Stimulated activated CD4-positive, alpha-beta T cell treated with anti-CD3 and anti-CD28 coated beads, Interleukin-1b, Interleukin-23, amount 100 ng/mL, for 48 hours (primary cell): ENCODE measurements around the gene TKFC.

Experiments used
- DNase-seq: peaks from one replicate; pipeline ENCODE4 v3.0.0-alpha.2; 2020

Gene TKFC, protein sequence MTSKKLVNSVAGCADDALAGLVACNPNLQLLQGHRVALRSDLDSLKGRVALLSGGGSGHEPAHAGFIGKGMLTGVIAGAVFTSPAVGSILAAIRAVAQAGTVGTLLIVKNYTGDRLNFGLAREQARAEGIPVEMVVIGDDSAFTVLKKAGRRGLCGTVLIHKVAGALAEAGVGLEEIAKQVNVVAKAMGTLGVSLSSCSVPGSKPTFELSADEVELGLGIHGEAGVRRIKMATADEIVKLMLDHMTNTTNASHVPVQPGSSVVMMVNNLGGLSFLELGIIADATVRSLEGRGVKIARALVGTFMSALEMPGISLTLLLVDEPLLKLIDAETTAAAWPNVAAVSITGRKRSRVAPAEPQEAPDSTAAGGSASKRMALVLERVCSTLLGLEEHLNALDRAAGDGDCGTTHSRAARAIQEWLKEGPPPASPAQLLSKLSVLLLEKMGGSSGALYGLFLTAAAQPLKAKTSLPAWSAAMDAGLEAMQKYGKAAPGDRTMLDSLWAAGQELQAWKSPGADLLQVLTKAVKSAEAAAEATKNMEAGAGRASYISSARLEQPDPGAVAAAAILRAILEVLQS

DNA sequence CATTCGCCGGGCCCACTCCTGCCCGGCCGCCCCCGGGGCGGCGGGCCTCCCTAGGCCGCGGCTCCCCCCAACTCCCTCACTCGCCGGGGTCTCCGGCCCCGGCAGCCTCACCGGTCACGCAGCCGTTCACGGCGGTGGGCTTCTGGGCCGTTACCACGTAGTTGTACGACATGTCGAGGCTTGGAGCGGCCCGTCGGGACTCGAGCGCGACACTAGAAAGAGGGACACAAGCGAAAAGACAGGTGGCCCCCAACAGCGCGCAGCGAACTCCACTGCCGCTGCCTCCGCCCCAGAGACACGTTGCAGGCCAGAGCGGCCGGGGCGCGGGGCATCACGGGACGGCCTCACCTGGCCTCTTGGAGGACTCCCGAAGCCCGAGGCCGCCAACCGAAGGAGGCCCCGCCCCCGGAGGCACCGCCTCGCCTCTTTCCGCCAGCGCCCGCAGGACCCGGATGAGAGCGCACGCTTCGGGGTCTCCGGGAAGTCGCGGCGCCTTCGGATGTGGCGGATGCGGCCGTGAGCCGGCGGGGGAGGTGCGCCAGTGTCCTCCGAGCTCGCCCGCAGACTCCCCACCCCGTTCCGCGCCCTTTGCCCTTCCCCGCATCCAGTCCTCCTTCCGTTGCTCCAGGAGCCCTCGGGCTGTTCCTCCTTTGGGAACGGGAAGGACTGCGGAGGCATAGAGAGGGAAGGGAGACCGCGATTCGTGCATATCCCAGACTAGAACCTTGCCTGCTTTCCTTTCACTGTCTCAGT lies at the start of gene TKFC, which contains the start of gene DDB1:
Gene TKFC (plus strand): TSS at position 432 of the 753 bp plus-strand sequence. CDS start 1,501 bp downstream, outside the sequence.
Gene DDB1 (minus strand): TSS at position 309 of the 753 bp plus-strand sequence. CDS start 137 bp downstream, at position 172.
- DNase-seq: peak; percentile 98

DNA sequence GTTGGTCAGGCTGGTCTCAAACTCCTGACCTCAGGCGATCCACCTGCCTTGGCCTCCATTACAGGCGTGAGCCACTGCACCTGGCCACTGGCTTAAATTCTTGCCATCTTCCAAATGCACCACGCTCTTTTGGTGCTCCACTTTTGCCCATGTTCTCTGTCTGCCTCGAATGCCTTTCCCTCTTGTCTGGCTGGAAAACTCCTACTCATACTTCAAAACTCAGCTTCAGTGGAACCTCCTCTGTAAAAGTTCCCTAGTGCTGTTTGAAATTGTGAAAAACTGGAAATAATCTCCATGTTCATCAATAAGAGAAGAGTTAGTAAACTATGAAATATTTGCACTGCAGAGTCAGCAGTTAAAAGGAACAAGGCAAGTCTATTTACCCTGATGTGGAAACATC lies 49.4 kb upstream of the TKFC start:
- no peak for DNase-seq

DNA sequence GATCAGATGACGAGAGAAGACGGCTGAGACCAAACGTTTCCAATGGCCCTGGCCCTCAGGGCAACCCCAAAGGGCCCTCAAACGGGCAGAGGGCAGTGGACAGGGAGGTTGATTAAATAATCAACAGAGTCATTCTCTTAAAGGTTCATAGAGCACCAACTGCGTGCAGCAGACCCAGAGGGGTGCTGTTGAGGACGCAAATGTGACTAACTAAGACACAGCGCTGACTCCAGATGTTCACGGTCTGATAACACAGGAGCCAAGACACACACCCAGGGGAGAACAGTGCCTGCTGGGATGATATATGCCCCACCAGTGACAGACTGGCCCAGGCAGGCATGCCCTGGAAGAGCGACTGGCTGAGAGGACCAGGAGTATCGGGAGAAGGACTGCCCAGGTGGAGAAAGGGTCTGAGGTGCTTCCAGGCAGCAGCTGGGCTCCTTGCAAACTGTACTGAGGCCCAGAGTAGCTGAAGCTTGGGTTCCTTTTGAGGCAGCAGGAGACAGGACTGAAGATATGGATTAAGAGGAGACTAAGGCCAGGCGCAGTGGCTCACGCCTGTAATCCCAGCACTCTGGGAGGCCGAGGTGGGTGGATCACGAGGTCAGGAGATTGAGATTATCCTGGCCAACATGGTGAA lies 45.6 kb upstream of the TKFC start:
- DNase-seq: no peak

DNA sequence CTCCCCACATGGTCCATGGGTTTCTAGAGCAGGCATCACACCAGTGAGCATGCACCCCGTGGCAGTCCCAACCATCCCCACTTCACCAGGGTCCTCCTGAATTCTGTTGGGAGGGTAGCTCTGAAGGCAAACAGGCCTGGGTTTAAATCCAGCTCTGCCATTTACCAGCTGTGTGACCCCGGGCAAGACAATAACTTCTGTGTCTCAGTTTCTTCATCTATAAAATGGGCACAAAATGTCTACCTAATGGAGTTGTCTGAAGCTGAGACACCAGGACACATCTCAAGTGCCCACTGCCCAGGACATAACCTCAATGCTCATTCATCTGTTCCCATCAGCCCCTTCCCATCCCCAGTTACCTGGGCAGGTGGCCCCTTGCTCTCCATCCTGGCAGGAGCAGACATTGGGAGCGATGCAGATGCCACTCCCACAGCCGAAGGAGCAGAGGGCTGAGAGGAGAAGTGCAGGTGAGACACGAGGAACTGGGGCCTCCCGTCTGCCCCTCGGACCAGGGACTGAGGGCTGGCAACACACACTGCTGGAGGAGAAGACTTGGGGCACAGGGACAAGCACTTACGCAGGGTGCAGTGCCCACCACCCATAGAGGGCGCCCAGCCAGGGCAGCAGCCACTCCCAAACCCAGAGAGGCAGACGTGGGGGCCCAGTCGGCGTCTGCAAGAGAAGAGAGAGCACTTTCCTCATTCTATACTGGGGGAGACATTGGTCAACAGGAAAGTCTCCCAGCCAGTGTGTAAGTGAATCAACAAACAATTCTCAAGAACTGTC lies 41.9 kb upstream of the TKFC start:
- DNase-seq: no peak

DNA sequence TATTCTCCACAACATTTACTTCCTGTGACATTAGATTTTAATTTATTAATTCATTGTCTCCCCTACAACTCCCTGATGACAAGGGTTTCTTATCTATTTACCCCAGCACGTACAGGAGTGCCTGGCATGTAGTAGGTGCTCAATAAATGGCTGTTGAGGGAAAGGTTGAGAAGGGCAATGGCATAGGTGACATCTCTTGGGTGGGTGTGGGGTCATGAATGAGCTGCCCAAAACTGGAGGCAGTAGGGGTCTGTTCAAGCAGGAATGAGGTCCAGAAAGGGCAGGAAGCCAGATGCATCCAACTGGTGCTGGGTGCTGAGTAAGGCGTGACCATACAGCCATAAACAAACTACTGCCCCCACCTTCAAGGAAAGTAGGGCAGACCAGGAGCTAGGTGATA lies 40.7 kb upstream of the TKFC start:
- DNase-seq: no peak

DNA sequence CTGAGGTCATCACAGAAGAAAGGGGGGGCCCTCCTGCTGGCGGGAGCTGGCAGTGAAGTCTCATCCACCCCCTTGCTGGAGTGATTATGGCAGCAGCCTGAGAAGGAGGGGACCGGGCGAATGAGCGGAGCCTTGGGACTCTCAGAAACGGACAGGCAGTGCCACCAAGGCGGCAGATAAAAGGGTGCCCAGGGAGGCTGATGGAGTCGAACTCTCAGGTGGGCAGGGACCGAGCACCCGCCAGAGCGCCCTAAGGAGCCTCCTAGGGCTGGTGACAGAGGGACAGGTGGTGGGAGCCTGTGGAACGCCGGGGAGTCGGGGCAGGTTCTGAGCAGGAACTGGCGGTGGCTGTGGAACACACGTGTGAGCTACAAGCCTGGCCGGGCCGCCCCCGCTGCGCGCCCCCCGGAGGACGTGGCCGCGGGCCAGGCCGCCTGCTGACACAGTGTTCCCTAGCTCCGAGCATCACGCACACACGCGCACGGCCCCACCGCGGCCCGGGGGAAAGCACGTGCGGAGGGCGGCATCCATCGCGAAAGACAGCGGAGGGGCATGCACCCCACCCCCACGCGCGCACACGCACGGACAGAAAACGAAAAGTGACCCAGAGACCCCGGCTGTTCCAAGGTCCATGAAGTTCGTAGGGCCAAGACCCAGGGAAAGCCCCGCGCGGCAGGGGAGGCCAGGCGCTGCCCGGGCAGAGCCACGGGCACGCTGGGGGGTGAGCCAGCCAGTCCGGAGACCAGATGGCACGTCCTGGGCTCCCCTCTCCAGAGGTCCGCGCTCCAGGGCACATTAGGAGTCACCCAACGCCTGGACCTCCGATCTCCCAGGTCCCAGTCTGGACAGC lies 38.9 kb upstream of the TKFC start:
- peak; percentile 48 for DNase-seq

DNA sequence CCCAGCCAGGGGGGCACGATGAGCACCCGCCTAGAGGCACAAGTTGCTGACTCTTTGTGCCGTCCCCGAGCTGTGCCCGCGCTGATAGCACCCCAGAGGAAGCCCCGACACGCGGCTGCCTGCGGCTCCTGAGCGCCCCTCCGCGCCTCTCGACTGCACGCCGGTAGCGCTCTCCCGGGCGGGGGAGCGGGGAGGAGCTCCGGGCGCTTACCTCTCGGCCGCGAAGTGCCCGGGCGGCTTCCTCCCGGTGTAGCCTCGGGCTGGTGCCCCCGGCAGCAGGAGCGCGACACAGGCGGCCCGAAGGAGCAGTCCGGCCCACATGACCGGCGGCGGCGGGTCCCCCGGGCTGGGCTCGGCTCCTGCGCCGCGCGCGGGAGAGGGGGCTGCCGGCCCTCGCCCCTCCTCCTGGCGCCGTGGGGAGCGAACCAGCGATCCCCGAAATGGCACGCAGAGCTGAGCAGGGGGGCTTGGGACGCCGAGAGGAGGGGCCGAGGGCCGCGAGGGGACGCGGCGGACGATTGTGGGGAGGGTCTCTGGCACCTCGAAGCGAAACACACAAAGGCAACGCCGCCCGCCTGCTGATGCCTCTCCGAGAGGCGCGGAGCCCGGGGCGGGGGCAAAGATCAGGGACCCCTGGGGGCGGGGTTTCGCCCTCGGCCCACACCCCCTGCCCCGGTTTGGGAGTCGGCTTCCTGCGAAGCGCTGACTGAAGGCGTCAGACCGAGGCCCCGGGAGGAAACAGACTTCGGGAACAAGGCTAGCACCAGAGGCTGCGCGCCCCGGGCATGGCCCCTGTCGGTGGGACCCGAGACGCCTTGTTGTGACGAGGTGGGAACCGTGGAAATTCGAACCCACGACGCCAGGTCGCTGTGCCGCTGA lies 38.1 kb upstream of the TKFC start, which contains the start of gene VWCE:
Gene VWCE (minus strand): TSS at position 600 of the 879 bp plus-strand sequence. CDS start 279 bp downstream, at position 321.
- peak; percentile 79 for DNase-seq

DNA sequence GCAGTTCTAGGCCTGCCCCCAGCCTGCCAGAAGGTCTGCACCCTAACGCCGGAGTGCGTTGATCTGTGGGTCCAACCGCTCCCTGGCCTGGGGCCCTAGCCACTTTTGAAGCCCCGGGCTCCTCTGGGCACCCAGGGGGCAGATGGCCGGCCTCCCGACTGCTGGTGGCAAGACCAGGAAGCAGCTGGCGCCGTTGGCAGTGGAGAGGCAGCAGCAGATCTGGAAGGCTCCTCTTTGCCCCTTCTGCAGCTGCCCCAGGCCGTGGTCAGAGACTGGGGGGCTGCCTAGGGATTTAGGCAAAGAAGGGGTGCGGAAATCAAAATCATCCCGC lies 37.5 kb upstream of the TKFC start:
- DNase-seq: no peak

DNA sequence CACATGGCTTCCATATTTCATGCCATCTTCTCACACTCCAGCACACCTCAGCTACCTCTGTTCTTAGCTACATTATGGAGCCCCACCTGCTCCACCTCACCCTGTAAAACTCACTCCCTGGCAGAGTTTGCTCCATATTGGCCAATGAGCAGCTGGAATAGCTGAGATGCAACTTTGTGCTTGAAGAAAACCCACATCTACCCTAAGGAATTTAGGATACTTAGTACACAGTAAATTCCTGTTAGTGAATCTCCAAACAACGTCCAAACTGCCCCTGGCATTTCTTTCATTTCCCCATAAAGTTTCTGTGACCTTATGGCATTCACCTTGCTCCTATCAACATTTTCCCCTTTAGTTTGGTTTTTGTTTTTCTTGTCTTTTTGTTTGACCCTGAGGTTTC lies 35.7 kb upstream of the TKFC start:
- DNase-seq: no peak

DNA sequence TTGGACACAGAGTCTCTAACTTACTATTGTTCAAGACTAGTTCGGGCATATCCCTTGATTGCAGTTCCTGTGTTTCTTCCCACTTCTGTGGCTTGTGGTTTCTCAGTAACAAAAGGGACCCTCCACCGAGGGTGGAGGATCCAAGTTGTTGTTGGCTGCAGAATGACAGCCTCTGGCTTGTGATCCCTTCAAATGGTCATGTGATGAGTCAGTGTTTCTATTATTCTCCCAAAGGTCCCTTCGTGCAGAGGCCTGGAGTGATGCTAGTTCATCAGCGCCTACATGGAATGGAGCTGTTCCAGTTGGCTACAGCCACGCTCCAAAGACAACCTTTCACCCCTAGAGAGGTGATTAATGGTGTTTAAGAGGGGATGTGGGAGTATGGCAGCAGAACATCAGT lies 35.3 kb upstream of the TKFC start:
- DNase-seq: no peak

DNA sequence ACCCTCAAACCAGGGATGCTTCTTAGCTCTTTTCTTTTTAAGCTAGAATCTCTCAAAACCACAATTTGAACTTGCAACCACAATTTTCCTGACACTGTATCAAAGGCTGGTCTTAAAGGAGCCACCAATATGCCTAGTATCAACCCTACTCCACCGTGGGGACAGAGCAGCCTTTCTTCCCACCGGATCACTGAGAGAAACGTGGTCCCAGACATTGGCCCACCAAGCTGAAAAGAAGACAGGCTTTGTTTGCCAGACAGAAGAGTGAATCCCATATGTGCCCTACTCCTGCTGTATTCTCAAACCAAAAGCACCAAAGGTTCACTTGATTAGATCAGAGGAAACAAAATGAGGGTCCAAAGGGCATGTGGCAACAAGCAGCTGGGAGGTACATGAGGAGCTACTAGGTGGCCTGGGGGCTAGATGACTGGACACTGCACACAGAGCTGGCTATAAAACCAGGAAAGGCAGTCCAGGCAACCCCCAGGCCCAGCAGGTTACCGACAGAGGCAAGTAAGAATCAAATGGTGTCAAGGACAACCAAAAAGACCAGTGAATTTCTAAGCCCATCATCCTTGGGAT lies 34.3 kb upstream of the TKFC start:
- DNase-seq: no peak

DNA sequence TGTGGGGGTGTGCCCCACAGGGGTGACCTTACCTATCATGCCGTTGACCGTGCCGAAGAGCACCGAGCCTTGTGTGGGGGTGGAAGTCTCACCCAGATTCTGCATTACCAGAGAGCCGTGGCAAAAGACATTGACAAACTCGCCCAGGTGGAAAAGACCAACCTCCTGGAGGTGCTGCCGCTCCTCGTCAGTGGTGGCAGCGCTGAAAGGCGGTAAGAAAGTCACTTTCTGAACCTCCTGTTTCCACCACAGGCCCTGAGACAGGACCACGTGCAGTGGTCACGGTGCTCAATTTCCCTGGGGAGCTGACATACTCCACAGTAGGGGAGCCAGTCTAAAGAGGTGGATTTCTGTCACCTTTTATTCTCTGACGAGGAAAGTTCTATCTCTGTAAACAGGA lies 30.5 kb upstream of the TKFC start:
- DNase-seq: no peak

DNA sequence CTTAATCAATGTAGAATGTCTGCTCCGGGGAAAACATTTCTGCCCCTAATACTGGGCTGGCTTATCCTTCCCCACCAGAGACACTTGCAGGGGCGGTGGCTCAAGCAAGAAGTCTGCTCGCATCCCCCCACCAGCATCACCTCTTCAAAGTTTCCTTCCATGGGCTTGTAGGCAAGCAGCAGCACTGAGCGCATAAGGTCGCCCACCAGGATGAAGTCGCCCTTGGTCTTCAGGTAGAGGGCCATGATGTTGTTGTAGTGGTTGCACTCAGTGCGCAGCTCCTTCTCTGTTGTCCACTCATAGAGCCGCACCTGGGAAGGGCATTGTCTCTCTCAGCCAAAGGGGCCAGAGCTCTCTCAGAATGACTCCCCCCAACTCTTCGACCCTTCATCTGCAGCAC lies 29.3 kb upstream of the TKFC start:
- DNase-seq: no peak

DNA sequence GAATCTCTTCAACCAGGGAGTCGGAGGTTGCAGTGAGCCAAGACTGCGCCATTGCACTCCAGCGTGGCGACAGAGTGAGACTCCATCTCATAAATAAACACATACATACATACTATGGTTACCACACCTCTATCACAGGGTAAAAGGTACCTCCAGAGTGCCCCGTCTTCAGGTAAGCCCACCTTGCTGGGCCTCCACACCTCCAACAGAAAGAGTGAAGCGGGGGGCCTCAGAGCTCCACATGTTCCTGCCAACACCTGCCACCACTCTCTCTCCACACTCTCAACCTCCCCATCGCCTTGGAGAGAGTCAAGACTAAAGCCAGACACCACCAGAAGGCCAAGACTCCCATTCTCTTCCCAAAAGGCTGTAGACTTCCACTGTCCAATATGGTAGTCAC lies 27.6 kb upstream of the TKFC start:
- DNase-seq: no peak

DNA sequence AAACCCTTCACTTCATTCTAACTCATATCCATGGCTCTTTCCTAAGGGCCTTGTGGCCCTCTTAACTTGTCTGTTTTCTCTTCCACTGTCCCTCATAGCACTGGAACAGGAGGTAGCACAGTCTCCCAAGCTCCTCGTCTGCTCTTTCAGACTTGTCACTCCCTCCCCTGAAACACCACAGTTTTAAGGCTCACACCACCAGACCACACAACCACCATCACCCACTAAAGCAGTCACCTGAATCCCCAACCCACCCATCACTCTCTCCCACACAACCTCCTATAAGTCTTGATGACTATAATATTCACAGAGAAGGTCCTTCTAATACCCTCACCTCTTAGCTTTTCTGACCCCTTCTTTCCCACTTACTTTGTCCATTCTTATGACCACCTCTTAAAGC lies 26.8 kb upstream of the TKFC start:
- DNase-seq: no peak

DNA sequence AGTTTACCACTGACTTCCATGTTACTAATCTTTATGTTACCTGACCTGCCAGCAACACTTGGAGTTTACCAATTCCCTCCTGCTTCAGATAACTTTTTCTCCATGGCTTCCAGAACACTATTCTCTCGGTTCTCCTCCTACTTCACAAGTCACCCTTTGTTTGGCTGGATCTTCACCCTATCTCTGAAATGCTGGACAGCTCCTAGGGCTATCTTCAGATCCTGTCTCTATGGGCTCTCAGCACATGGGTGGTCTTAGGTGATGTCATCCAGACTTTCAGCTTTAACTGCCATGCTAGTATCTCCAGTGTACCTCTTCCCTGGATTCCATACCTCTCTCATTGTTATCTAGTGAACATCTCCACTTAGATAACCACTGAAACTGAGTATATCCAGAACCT lies 25.7 kb upstream of the TKFC start:
- DNase-seq: no peak

DNA sequence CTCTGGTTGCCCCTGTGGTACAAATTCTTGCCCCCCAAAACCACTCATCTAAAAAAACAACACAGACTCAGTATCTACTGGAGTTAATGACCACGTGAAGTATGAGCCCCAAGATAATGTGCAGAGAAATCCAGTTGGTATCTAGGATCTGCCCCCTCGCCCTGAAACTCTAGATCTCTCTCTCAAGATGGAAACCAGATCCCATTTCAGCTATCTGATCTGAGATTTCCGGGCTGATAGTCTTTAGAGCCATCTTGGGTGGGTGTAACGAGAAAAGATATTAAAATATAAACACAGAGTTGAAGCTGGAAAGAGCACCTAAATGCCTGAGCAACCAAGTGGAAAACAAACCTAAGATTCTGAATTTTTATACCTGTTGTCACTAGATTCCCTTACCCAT lies 23.9 kb upstream of the TKFC start:
- DNase-seq: no peak

DNA sequence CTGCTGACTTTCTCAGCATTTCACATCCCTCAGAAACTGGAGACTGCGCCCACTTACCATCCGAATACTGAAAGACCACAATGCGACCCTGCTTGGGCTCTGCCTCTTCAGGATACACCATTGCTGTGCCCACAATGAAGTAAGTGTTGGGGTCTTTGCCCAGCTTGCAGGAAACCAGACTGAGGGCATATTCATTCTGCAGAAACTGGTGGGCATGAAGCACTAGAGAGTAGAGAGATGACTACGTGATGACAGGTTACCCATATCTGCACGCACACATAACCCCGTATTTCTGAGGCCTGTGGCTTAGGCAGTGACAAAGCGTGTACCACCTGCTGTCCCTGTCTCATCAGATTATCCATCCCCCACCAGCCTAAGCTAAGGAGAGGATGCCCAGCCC lies 23.3 kb upstream of the TKFC start:
- DNase-seq: peak; percentile 18

DNA sequence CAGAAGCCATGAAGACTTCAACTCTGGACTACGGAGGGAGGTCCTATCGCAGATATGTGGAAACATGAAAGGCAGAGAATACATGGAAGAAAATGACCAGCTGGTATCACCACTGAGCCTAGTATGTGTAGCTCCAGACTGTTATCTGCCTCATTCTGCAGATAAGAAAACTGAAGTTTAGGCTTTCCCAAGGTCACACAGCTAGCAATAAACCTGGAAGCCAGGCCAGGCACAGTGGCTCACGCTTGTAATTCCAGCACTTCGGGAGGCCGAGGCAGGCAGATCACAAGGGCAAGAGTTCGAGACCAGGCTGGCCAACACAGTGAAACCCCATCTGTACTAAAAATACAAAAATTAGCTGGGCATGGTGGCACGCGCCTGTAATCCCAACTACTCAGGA lies 22.3 kb upstream of the TKFC start:
- DNase-seq: no peak

DNA sequence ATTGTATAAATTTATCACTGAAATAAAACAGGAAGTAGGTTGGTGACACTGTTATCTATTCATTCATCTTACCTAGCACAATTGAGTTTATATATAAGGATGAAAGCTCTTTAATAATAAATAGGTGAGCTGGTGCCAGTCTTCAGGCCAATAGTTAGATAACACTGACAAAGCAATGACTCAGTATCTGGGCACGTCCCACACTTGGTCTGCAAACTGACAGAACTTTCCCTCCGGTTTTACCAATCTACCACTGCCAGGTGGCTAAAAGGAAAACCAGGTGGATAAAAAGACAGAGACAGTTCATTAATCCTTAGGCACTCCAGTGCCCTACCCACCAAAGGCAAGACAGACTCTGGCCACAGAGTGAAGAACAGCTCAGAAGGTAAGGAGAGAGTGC lies 17.8 kb upstream of the TKFC start:
- no peak for DNase-seq
